GM12878 (cell line): ENCODE measurements around the gene HMOX2. TPM values are rescaled to one million over a fixed set of nuclear protein-coding genes. Genes with fewer than 3 reads are reported as not detected.

Experiments
- ATAC-seq: fragments of 200-7000 bp; cut with Tn5 transposase; 3 replicates; pipeline ENCODE4 v1.9.1; 2020; ENCODE audit warnings: mild to moderate bottlenecking, moderate library complexity
- BruUV-seq: library from RNA; stranded (reverse); fragments of 400-500 nt; replicated peaks from 2 replicates; lab custom pipeline; 2021; lab: Mats Ljungman, UMichigan
- CTCF ChIA-PET: fragments of 300-600 bp; sonication (Branson Sonifier 250); formaldehyde crosslinking; extraction: SDS; loops from one replicate; lab custom pipeline; 2021; ENCODE audit warnings: inconsistent platforms; lab: Yijun Ruan, JAX
- POLR2A ChIA-PET: fragments of 350-600 bp; formaldehyde crosslinking; extraction: SDS; loops from one replicate; lab custom pipeline; 2021; ENCODE audit warnings: inconsistent platforms; lab: Charles Lee
- RAD21 ChIA-PET: fragments of 300-600 bp; sonication (Branson Sonifier 250); formaldehyde crosslinking; loops from one replicate; lab custom pipeline; 2023; ENCODE audit warnings: antibody characterized with exemption; ENCODE audit not compliant: unreplicated experiment; lab: Charles Lee
- SMC1A ChIA-PET: fragments of 300-600 bp; sonication (Branson Sonifier 250); formaldehyde crosslinking; loops from one replicate; lab custom pipeline; 2023; ENCODE audit not compliant: unreplicated experiment, uncharacterized antibody; lab: Charles Lee
- DNase-seq: peaks from one replicate; pipeline ENCODE4 v3.0.0-alpha.2; 2011; ENCODE audit warnings: low read depth, low spot score
- FAIRE-seq: peaks from 3 replicates; lab custom pipeline; 2011; peaks lifted over from hg19 to GRCh38; lab: Jason Lieb, UNC
- H2AFZ ChIP-seq: 2 replicates; pipeline ENCODE4 v1.6.0; 2011; ENCODE audit warnings: low read depth, low read length, control low read depth; ENCODE audit not compliant: control insufficient read depth
- H3K27ac ChIP-seq: 2 replicates; pipeline ENCODE4 v1.5.1; 2011; ENCODE audit warnings: control low read depth; ENCODE audit not compliant: control insufficient read depth, insufficient read depth
- H3K27me3 ChIP-seq, 2 experiments: replicated peaks in 1 of 2; 2 replicates each; pipeline versions ENCODE4 v1.6.0 to v1.6.1; 2011; ENCODE audit warnings: low read length in 1 of 2; ENCODE audit not compliant: control insufficient read depth in 2 of 2, insufficient read depth in 2 of 2
- H3K36me3 ChIP-seq, 2 experiments: 2 replicates each; pipeline ENCODE4 v1.5.1; 2011; ENCODE audit warnings: low read length in 1 of 2; ENCODE audit not compliant: control insufficient read depth in 2 of 2, insufficient read depth in 2 of 2
- H3K4me1 ChIP-seq: 2 replicates; pipeline ENCODE4 v1.6.1; 2011; ENCODE audit warnings: mild to moderate bottlenecking, low read length, moderate library complexity, mixed read lengths; ENCODE audit not compliant: control insufficient read depth, insufficient read depth
- H3K4me2 ChIP-seq: 2 replicates; pipeline ENCODE4 v1.6.0; 2011; ENCODE audit warnings: control low read depth; ENCODE audit not compliant: control insufficient read depth, insufficient read depth
- H3K4me3 ChIP-seq: fragments of 200-600 bp; sonication (generic); 2 replicates; pipeline ENCODE4 v1.5.1; 2016
- H3K79me2 ChIP-seq: 2 replicates; pipeline ENCODE4 v1.6.0; 2011; ENCODE audit warnings: low read length; ENCODE audit not compliant: control insufficient read depth, insufficient read depth
- H3K9ac ChIP-seq: 2 replicates; pipeline ENCODE4 v1.8.0; 2011; ENCODE audit warnings: low read length, control low read depth, mixed read lengths; ENCODE audit not compliant: control insufficient read depth, insufficient read depth
- H3K9me3 ChIP-seq: replicated peaks from 3 replicates; pipeline ENCODE4 v1.5.1; 2011; ENCODE audit warnings: mild to moderate bottlenecking, low read length; ENCODE audit not compliant: control insufficient read depth, insufficient read depth
- H4K20me1 ChIP-seq: 2 replicates; pipeline ENCODE4 v1.6.0; 2011; ENCODE audit not compliant: control insufficient read depth, insufficient read depth
- CBFB ChIP-seq: IDR thresholded peaks from 2 replicates; pipeline ENCODE4 v1.6.1; 2016; ENCODE audit warnings: antibody characterized with exemption, low read depth
- CBX5 ChIP-seq: sonication (generic); IDR thresholded peaks from 2 replicates; pipeline ENCODE4 v1.6.1; 2016; ENCODE audit warnings: low read depth, moderate library complexity, mild to moderate bottlenecking, inconsistent platforms
- POLR2A ChIP-seq: IDR thresholded peaks from 2 replicates; pipeline ENCODE4 v1.6.1; 2011; ENCODE audit warnings: low read depth, mild to moderate bottlenecking, low read length
- ZNF384 ChIP-seq: IDR thresholded peaks from 2 replicates; pipeline ENCODE4 v1.6.1; 2012; ENCODE audit warnings: low read depth, mild to moderate bottlenecking, low read length, improper control_type of control experiment, borderline replicate concordance
- WGBS: methylation state at CpG from one replicate; pipeline ENCODE4 v1.1.6; 2016; ENCODE audit warnings: low lambda C conversion rate; ENCODE audit not compliant: insufficient replicate concordance, insufficient coverage; ENCODE audit errors: missing lambda C conversion rate; 5-methylcytosine and 5-hydroxymethylcytosine counted together
- in situ Hi-C: fragments of 300-500 bp; cut with MboI; formaldehyde crosslinking; loops from 9 replicates; pipeline ENCODE4 v1.14.3; 2018; ENCODE audit warnings: mixed read lengths
- intact Hi-C: fragments of 100-400 bp; cut with micrococcal nuclease; formaldehyde crosslinking; loops from one replicate; pipeline ENCODE4 v1.14.2; 2022; ENCODE audit not compliant: unreplicated experiment
- polyA plus RNA-seq, 11 experiments: library from polyadenylated mRNA; depleted of rRNA in 4 of 11; unstranded in 6 of 11; stranded (reverse) in 5 of 11; fragments of >200 nt; fragmentation: Nextera tagmentation in 4 of 11; fragmentation: Illumina TruSeq in 1 of 11; extraction: Ambion mirVana in 4 of 11; extraction: Trizol in 1 of 11; gene quantifications; 1 replicate in 1 of 11; 2 replicates in 10 of 11; pipeline versions ENCODE4 v1.2.1 to v1.2.3, GENCODE V29; 2011 to 2016; ENCODE audit warnings: inconsistent platforms in 2 of 11, missing spikeins in 2 of 11, low read depth in 1 of 11
- total RNA-seq, 4 experiments: library from RNA; depleted of rRNA in 3 of 4; stranded (reverse); fragments of >200 nt in 3 of 4; fragmentation: Illumina TruSeq in 1 of 4; extraction: Trizol in 1 of 4; gene quantifications; 2 replicates each; pipeline versions ENCODE4 v1.2.1 to v1.2.3, GENCODE V29; 2013 to 2021

The HMOX2 gene
- total and polyA plus RNA-seq, 10 of the 15 experiments (the other 5 are each of a cell fraction or from before 2014, with no cell fraction given): 26.4 to 111 (median 57.8) TPM

DNA sequence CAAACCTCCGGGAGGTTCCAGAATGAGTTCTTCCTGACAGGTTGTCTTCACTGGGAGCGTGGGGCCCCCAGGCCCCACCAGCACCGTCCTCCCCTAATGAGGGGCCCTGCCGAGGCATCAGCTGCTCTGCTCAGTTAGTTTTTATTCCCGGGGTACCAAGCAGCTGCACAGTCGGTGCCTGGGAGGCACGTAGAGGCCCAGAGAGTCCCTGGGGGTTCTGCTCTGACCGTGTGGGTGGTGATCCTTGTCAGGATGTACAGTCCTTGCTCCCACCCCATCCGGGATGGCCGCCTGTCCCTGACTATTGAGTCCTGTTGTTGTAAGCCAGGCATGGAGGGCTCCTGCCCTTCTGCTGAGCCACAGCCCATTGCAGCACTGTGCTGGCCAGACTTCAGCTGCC, 20.2 kb upstream of the HMOX2 start:
- ATAC-seq (no peak), FAIRE-seq (no peak), DNase-seq (no peak)
- Histone ChIP-seq H4K20me1 (no peaks in the 10 kb centered on the region; the same call in 1 of the 2 replicates), H3K4me1 (no peaks in the 10 kb centered on the region), H3K27me3 (no peaks in the 10 kb centered on the region), H3K36me3 (peaks cover 18 to 22% of the 10 kb centered on the region in 2 experiments; a peak in 3 of 4 replicates), H3K27ac (no peak overlapping the region), H3K9me3 (no peaks in the 10 kb centered on the region), H3K9ac (no peak overlapping the region), H3K79me2 (no peaks in the 10 kb centered on the region), H3K4me3 (no peak overlapping the region), H3K4me2 (no peak overlapping the region), H2AFZ (no peak overlapping the region)
- TF ChIP-seq ZNF384: no peak
- TF ChIP-seq POLR2A: 0 out of 2 replicates have a peak, but pooled peaks have one; percentile 38
- no TSS peak for BruUV-seq
- ChIA-PET RAD21 (no interaction called here), CTCF (no interaction called here), POLR2A (no interaction called here), SMC1A (no interaction called here)
- intact Hi-C loops (no loop called here), in situ Hi-C loops (no loop called here)
- 84% methylated on average over 10 of the region's 10 CpGs for WGBS

DNA sequence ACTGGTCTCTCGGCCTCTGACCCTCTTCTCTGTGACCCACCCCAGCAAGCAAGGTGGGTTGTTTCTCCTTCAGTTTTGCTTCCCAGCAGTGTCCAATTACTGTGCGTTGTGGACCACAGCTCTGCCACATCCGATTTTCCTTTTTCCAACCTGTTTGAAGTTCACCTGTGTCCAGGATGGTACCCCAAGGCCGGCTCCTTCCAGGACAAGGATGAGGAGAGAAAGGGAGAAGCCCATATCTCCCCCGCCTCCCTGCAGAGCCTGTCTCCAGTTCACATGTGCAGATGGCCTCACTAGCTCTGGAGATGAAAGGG, 15.3 kb upstream of the HMOX2 start:
- no peak for FAIRE-seq
- BruUV-seq: no TSS peak
- in situ Hi-C loops: no loop called here
- Histone ChIP-seq H3K4me1 (no peaks in the 10 kb centered on the region), H3K27me3 (no peaks in the 10 kb centered on the region), H3K9ac (no peak overlapping the region), H4K20me1 (no peaks in the 10 kb centered on the region; the same call in 1 of the 2 replicates), H3K4me2 (no peak overlapping the region), H3K4me3 (no peak overlapping the region), H3K36me3 (peaks cover 12 to 18% of the 10 kb centered on the region in 2 experiments; a peak in 3 of 4 replicates), H2AFZ (no peak overlapping the region), H3K9me3 (no peaks in the 10 kb centered on the region), H3K79me2 (no peaks in the 10 kb centered on the region), H3K27ac (no peak overlapping the region)
- TF ChIP-seq CBX5 (no peak), CBFB (no peak)
- no peak for ATAC-seq
- ChIA-PET POLR2A (interaction anchor here (0.6 to 0.8 kb wide), 3 partner anchors 9 to 383 kb away, joined by 3 to 5 read pairs (median 5); no protein-coding TSS in a partner anchor), SMC1A (no interaction called here), CTCF (interaction anchor here (0.6 kb wide), 1 partner anchor 23 kb away, joined by 3 read pairs; no protein-coding TSS in a partner anchor), RAD21 (interaction anchor here (0.6 to 0.7 kb wide), 2 partner anchors 11 to 1180 kb away, joined by 3 to 5 read pairs; no protein-coding TSS in a partner anchor)
- DNase-seq: no peak
- intact Hi-C loops: no loop called here
- 94% methylated on average over 5 of the region's 5 CpGs for WGBS
